ENCODE measurements around the gene ZBTB18.

- TF ChIP-seq, protein P1, sequence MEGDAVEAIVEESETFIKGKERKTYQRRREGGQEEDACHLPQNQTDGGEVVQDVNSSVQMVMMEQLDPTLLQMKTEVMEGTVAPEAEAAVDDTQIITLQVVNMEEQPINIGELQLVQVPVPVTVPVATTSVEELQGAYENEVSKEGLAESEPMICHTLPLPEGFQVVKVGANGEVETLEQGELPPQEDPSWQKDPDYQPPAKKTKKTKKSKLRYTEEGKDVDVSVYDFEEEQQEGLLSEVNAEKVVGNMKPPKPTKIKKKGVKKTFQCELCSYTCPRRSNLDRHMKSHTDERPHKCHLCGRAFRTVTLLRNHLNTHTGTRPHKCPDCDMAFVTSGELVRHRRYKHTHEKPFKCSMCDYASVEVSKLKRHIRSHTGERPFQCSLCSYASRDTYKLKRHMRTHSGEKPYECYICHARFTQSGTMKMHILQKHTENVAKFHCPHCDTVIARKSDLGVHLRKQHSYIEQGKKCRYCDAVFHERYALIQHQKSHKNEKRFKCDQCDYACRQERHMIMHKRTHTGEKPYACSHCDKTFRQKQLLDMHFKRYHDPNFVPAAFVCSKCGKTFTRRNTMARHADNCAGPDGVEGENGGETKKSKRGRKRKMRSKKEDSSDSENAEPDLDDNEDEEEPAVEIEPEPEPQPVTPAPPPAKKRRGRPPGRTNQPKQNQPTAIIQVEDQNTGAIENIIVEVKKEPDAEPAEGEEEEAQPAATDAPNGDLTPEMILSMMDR (IDR thresholded peaks at IDR 0.05; ENCODE audit: low read length): no peak
- no peak for TF ChIP-seq EZH2 (IDR thresholded peaks at IDR 0.05; ENCODE audit: borderline replicate concordance, low read length)
Measured at GRCh38 chr1:244106176-244106575, 55.1 kb downstream of the ZBTB18 start.

Data from OCI-LY1 (cell line).